Cerebellar cortex (tissue), 1 donor: Measurements from ENCODE around the gene KRT72.
"Not testable (repeated sequence)": the region's sequence is repeated elsewhere in the genome, so short reads cannot be mapped to it uniquely, and the experiment has no call there.

Experiments
- DNase-seq: peaks from one replicate; pipeline ENCODE4 v3.0.0-alpha.2; 2015; ENCODE audit warnings: low spot score

The KRT72 gene

GRCh38 chr12:52606581-52607218 lies 5.4 kb upstream of the KRT72 start:
- DNase-seq, result no peak

- DNase-seq, result no peak
Measured at GRCh38 chr12:52606096-52606495, 4.8 kb upstream of the KRT72 start.

- no peak for DNase-seq
Measured at GRCh38 chr12:52605542-52605941, 4.3 kb upstream of the KRT72 start.

- DNase-seq, result no peak
Measured at GRCh38 chr12:52604859-52605258, 3.6 kb upstream of the KRT72 start.

GRCh38 chr12:52603314-52603713 lies 2.1 kb upstream of the KRT72 start:
- DNase-seq, result no peak

- DNase-seq, result no peak
Measured at GRCh38 chr12:52602552-52602951, 1.3 kb upstream of the KRT72 start.

- no peak for DNase-seq
Measured at GRCh38 chr12:52601671-52602070, 408 bp upstream of the KRT72 start.

- no peak for DNase-seq
Measured at GRCh38 chr12:52600475-52600874, 788 bp downstream of the KRT72 start.

GRCh38 chr12:52600071-52600470 lies 1.2 kb downstream of the KRT72 start:
- DNase-seq, result no peak

- no peak for DNase-seq
Measured at GRCh38 chr12:52598966-52599365, 2.3 kb downstream of the KRT72 start.

GRCh38 chr12:52594237-52594636 lies 7.0 kb downstream of the KRT72 start:
- not testable (repeated sequence) for DNase-seq

- no peak for DNase-seq
Measured at GRCh38 chr12:52591521-52591920, 9.7 kb downstream of the KRT72 start.

GRCh38 chr12:52590021-52590420 lies 11.2 kb downstream of the KRT72 start:
- DNase-seq, result no peak

GRCh38 chr12:52587563-52587962 lies 13.7 kb downstream of the KRT72 start:
- no peak for DNase-seq

GRCh38 chr12:52585946-52586345 lies 15.3 kb downstream of the KRT72 start:
- DNase-seq, result no peak

GRCh38 chr12:52585066-52585465 lies 16.2 kb downstream of the KRT72 start:
- no peak for DNase-seq

- DNase-seq, result no peak
Measured at GRCh38 chr12:52584156-52584682, 17.0 kb downstream of the KRT72 start.

GRCh38 chr12:52582971-52583456 lies 18.2 kb downstream of the KRT72 start:
- DNase-seq, result peak; percentile 34

GRCh38 chr12:52582486-52582885 lies 18.8 kb downstream of the KRT72 start:
- no peak for DNase-seq

GRCh38 chr12:52581481-52581880 lies 19.8 kb downstream of the KRT72 start:
- no peak for DNase-seq

GRCh38 chr12:52581066-52581465 lies 20.2 kb downstream of the KRT72 start:
- DNase-seq, result no peak

- no peak for DNase-seq
Measured at GRCh38 chr12:52580496-52580895, 20.8 kb downstream of the KRT72 start.

- no peak for DNase-seq
Measured at GRCh38 chr12:52579468-52580465, 21.5 kb downstream of the KRT72 start.
